Activated CD4-positive, alpha-beta T cell treated with anti-CD3 and anti-CD28 coated beads, Interleukin-2, amount 50 U/mL, for 16 hours (primary cell): ENCODE measurements around the gene CTTNBP2.

Experiments
- DNase-seq: peaks from one replicate; pipeline ENCODE4 v3.0.0-alpha.2; 2020

The CTTNBP2 gene

GRCh38 chr7:117816727-117817126, 56.5 kb downstream of the CTTNBP2 start:
- DNase-seq, result no peak

- DNase-seq, result no peak
These were observed 61.5 kb downstream of the CTTNBP2 start for GRCh38 chr7:117811696-117812095.

GRCh38 chr7:117810642-117811512, 62.4 kb downstream of the CTTNBP2 start:
- no peak for DNase-seq

- DNase-seq, result no peak
These were observed 63.3 kb downstream of the CTTNBP2 start for GRCh38 chr7:117809958-117810357.

- no peak for DNase-seq
These were observed 64.1 kb downstream of the CTTNBP2 start for GRCh38 chr7:117808910-117809705.

GRCh38 chr7:117808341-117808757, 64.9 kb downstream of the CTTNBP2 start:
- DNase-seq, result no peak

GRCh38 chr7:117807676-117808075, 65.6 kb downstream of the CTTNBP2 start:
- DNase-seq, result no peak

- DNase-seq, result no peak
These were observed 67.2 kb downstream of the CTTNBP2 start for GRCh38 chr7:117806011-117806410.

- no peak for DNase-seq
These were observed 68.0 kb downstream of the CTTNBP2 start for GRCh38 chr7:117805241-117805640.

- no peak for DNase-seq
These were observed 69.8 kb downstream of the CTTNBP2 start for GRCh38 chr7:117803476-117803875.

GRCh38 chr7:117802660-117803059, 70.6 kb downstream of the CTTNBP2 start:
- DNase-seq, result no peak

- no peak for DNase-seq
These were observed 72.4 kb downstream of the CTTNBP2 start for GRCh38 chr7:117800841-117801240.

- DNase-seq, result no peak
These were observed 72.8 kb downstream of the CTTNBP2 start for GRCh38 chr7:117800406-117800805.

- no peak for DNase-seq
These were observed 76.4 kb downstream of the CTTNBP2 start for GRCh38 chr7:117796889-117797288.

- DNase-seq, result no peak
These were observed 79.3 kb downstream of the CTTNBP2 start for GRCh38 chr7:117793976-117794375.

GRCh38 chr7:117793521-117793920, 79.7 kb downstream of the CTTNBP2 start:
- DNase-seq, result no peak

GRCh38 chr7:117791877-117792780, 81.1 kb downstream of the CTTNBP2 start:
- no peak for DNase-seq

- no peak for DNase-seq
These were observed 82.5 kb downstream of the CTTNBP2 start for GRCh38 chr7:117790731-117791130.

GRCh38 chr7:117790251-117790650, 83.0 kb downstream of the CTTNBP2 start:
- no peak for DNase-seq

GRCh38 chr7:117785431-117785830, 87.8 kb downstream of the CTTNBP2 start:
- no peak for DNase-seq

- DNase-seq, result no peak
These were observed 88.9 kb downstream of the CTTNBP2 start for GRCh38 chr7:117784315-117784714.

GRCh38 chr7:117782761-117783160, 90.5 kb downstream of the CTTNBP2 start:
- DNase-seq, result no peak

GRCh38 chr7:117781707-117782106, 91.5 kb downstream of the CTTNBP2 start:
- no peak for DNase-seq
